K562 (cell line): Measurements from ENCODE around the gene SLC12A9. TPM values are rescaled to one million over a fixed set of nuclear protein-coding genes. Genes with fewer than 3 reads are reported as not detected.

Experiments used
- ADNP ChIP-seq: fragments of 200-800 bp; sonication (Bioruptor generic); IDR thresholded peaks from 2 replicates; pipeline ENCODE4 v1.6.1; 2016; ENCODE audit warnings: missing genetic modification characterization, missing compliant biosample characterization
- BDP1 ChIP-seq: IDR thresholded peaks from 3 replicates; pipeline ENCODE4 v1.6.1; 2011; ENCODE audit not compliant: insufficient read length, insufficient read depth
- E2F3 ChIP-seq: fragments of 250-450 bp; sonication (Bioruptor Pico); IDR thresholded peaks from 2 replicates; pipeline ENCODE4 v1.4.0; 2020; ENCODE audit warnings: mild to moderate bottlenecking
- GMEB1 ChIP-seq: fragments of 250-450 bp; sonication (Bioruptor Pico); IDR thresholded peaks from 2 replicates; pipeline ENCODE4 v1.4.0; 2020; ENCODE audit warnings: mild to moderate bottlenecking
- HOXB6 ChIP-seq: fragments of 250-450 bp; sonication (Bioruptor Pico); IDR thresholded peaks from 2 replicates; pipeline ENCODE4 v1.5.1; 2022; ENCODE audit warnings: mild to moderate bottlenecking, borderline replicate concordance
- NFXL1 ChIP-seq: fragments of 450-650 bp; formaldehyde crosslinking; IDR thresholded peaks from 2 replicates; pipeline ENCODE4 v1.4.0; 2021; ENCODE audit warnings: mild to moderate bottlenecking
- NR3C1 ChIP-seq: sonication (generic); formaldehyde crosslinking; IDR thresholded peaks from 2 replicates; pipeline ENCODE4 v1.8.1; 2022; ENCODE audit warnings: missing genetic modification reagents
- THRA ChIP-seq: fragments of 450-650 bp; IDR thresholded peaks from 2 replicates; pipeline ENCODE4 v1.6.1; 2017; ENCODE audit warnings: mild to moderate bottlenecking, moderate library complexity
- TOE1 ChIP-seq, 2 experiments: fragments of 450-650 bp in 1 of 2; sonication (generic) in 1 of 2; formaldehyde crosslinking in 1 of 2; IDR thresholded peaks; 2 replicates each; pipeline versions ENCODE4 v1.7.1 to v1.8.0; 2016 to 2022; ENCODE audit warnings: borderline replicate concordance in 2 of 2, mild to moderate bottlenecking in 2 of 2, antibody characterized with exemption in 1 of 2, inconsistent platforms in 1 of 2, low read depth in 1 of 2, missing genetic modification reagents in 1 of 2, moderate library complexity in 1 of 2
- ZKSCAN1 ChIP-seq: fragments of 150-350 bp; IDR thresholded peaks from 2 replicates; pipeline ENCODE4 v1.6.1; 2016; ENCODE audit warnings: low read depth, low read length
- ZNF280A ChIP-seq: fragments of 450-650 bp; IDR thresholded peaks from 2 replicates; pipeline ENCODE4 v1.6.1; 2018; ENCODE audit warnings: mild to moderate bottlenecking, low read depth; ENCODE audit not compliant: partially characterized antibody
- ZNF398 ChIP-seq: fragments of 250-450 bp; sonication (Bioruptor Pico); IDR thresholded peaks from 2 replicates; pipeline ENCODE4 v1.8.0; 2021; ENCODE audit warnings: moderate library complexity, mild to moderate bottlenecking, inconsistent platforms
- ZNF609 ChIP-seq: sonication (generic); formaldehyde crosslinking; IDR thresholded peaks from 2 replicates; pipeline ENCODE4 v1.8.1; 2023; ENCODE audit warnings: missing genetic modification reagents, mild to moderate bottlenecking, borderline replicate concordance
- ZNF79 ChIP-seq: fragments of 250-450 bp; sonication (Bioruptor Pico); IDR thresholded peaks from 2 replicates; pipeline ENCODE4 v1.4.0; 2020; ENCODE audit warnings: low read depth, mild to moderate bottlenecking, moderate library complexity
- polyA plus RNA-seq, 8 experiments: library from polyadenylated mRNA; depleted of rRNA in 4 of 8; stranded (reverse) in 5 of 8; unstranded in 3 of 8; fragments of >200 nt; fragmentation: Nextera tagmentation in 2 of 8; fragmentation: Illumina TruSeq in 1 of 8; extraction: Ambion mirVana in 2 of 8; extraction: Trizol in 1 of 8; gene quantifications; 2 replicates each; pipeline versions ENCODE4 v1.2.1 to v1.2.3, GENCODE V29; 2011 to 2014; ENCODE audit warnings: inconsistent platforms in 1 of 8, missing spikeins in 1 of 8
- total RNA-seq, 7 experiments: library from RNA; depleted of rRNA in 6 of 7; stranded (reverse); fragments of >200 nt in 6 of 7; fragmentation: Illumina TruSeq in 2 of 7; extraction: Trizol in 2 of 7; gene quantifications; 2 replicates each; pipeline versions ENCODE4 v1.2.1 to v1.2.3, GENCODE V29; 2011 to 2021; ENCODE audit warnings: low replicate concordance in 1 of 7

Gene SLC12A9
- total and polyA plus RNA-seq, 9 of the 15 experiments (the other 6 are each of a cell fraction or from before 2014, with no cell fraction given) = 0.06 to 20.2 (median 10.7) TPM

GRCh38 chr7:100874577-100875355 lies 22.3 kb downstream of the SLC12A9 start, which contains the start of gene SRRT (continued):
- peak; percentile 19; the same call in 1 of the 2 replicates for TF ChIP-seq ZNF609 (CRISPR knock-in tag)
- 0 out of 2 replicates have a peak, but pooled peaks have one; percentile 42 for TF ChIP-seq NFXL1 (CRISPR knock-in tag)
- TF ChIP-seq THRA = no peak
- no peak for TF ChIP-seq HOXB6 (CRISPR knock-in tag)
- 0 out of 2 replicates have a peak, but pooled peaks have one; percentile 19 for TF ChIP-seq ZKSCAN1
- TF ChIP-seq ZNF280A = no peak
- no peak for TF ChIP-seq BDP1
- no peak for TF ChIP-seq ADNP (tag)
- peak; percentile 42 for TF ChIP-seq GMEB1 (CRISPR knock-in tag)
- TF ChIP-seq NR3C1 (CRISPR knock-in tag) = 0 out of 2 replicates have a peak, but pooled peaks have one; percentile 55
- TF ChIP-seq ZNF79 (CRISPR knock-in tag) = no peak
- TF ChIP-seq TOE1 (IDR thresholded peaks at IDR 0.05; ENCODE audit: borderline replicate concordance) = peak; percentile 88
- no peak for TF ChIP-seq TOE1 (CRISPR knock-in tag; IDR thresholded peaks at IDR 0.05; ENCODE audit: borderline replicate concordance, low read depth)
- TF ChIP-seq ZNF398 (CRISPR knock-in tag) = no peak
- TF ChIP-seq E2F3 (CRISPR knock-in tag) = peak; percentile 97
